Fibroblast of the aortic adventitia (primary cell): ENCODE data around the gene RCC1. TPM values are rescaled to one million over a fixed set of nuclear protein-coding genes. Genes with fewer than 3 reads are reported as not detected.
"Not testable (repeated sequence)": the region's sequence is repeated elsewhere in the genome, so short reads cannot be mapped to it uniquely, and the experiment has no call there.

Source experiments
- DNase-seq: peaks from one replicate; pipeline ENCODE4 v3.0.0-alpha.2; 2010; ENCODE audit warnings: low read depth
- H3K4me3 ChIP-seq: 2 replicates; pipeline ENCODE4 v1.5.1; 2011; ENCODE audit warnings: low read depth, mild to moderate bottlenecking, control low read depth, low read length, moderate library complexity
- CTCF ChIP-seq: IDR thresholded peaks from 2 replicates; pipeline ENCODE4 v1.5.1; 2011; ENCODE audit warnings: mild to moderate bottlenecking, low read length, control low read depth, inconsistent platforms; ENCODE audit not compliant: insufficient read depth
- small RNA-seq: library from RNA; depleted of rRNA; stranded (forward); fragments of <200 nt; gene quantifications from one replicate; pipeline ENCODE3, GENCODE V24; 2012
- total RNA-seq: library from RNA; depleted of rRNA; stranded (reverse); fragments of >200 nt; gene quantifications from 2 replicates; pipeline ENCODE4 v1.2.3, GENCODE V29; 2012; ENCODE audit warnings: low replicate concordance

Gene RCC1
- total RNA-seq, 1 donor = 28.8 TPM

GRCh38 chr1:28579401-28579800 lies 73.6 kb downstream of the RCC1 start:
- DNase-seq = no peak
- TF ChIP-seq CTCF = no peak
- peak overlapping the region; percentile 73 for H3K4me3 ChIP-seq

- DNase-seq = peak; percentile 47
- no peak for TF ChIP-seq CTCF
- peak overlapping the region; percentile 73 for H3K4me3 ChIP-seq
Observed at GRCh38 chr1:28580722-28581530, 75.1 kb downstream of the RCC1 start.

GRCh38 chr1:28581531-28582247 lies 75.8 kb downstream of the RCC1 start:
- no peak for TF ChIP-seq CTCF
- peak overlapping the region; percentile 73 for H3K4me3 ChIP-seq
- peak; percentile 95 for DNase-seq

- peak overlapping the region; percentile 73 for H3K4me3 ChIP-seq
- DNase-seq = peak; percentile 62
- TF ChIP-seq CTCF = no peak
Observed at GRCh38 chr1:28582248-28582615, 76.4 kb downstream of the RCC1 start.

GRCh38 chr1:28586585-28587391 lies 80.9 kb downstream of the RCC1 start:
- H3K4me3 ChIP-seq, DNase-seq: not testable (repeated sequence)

Small RNAs within 50 kb of the gene (small RNA-seq; reads per million reads assigned to genes)
- not detected for gene RNU6ATAC27P
- gene SNORA16A = not detected
- gene SNORA44 = not detected
- not detected for gene SNORA61
- not detected for gene SNORA73A
- 6,952 reads per million, percentile 100 among the genes with 10 or more reads in this experiment for gene SNORA73B
- 668 reads per million, percentile 99 among the genes with 10 or more reads in this experiment for gene SNORD99

Other genes with a start within 250 kb of the RCC1 start
- 33.2 and 47.4 TPM in 2 replicates for gene SESN2, start 246.5 kb upstream of the RCC1 start, total RNA-seq
- gene MED18, start 177.0 kb upstream of the RCC1 start, total RNA-seq = 6.7 and 14.0 TPM in 2 replicates
- gene PHACTR4, start 136.3 kb upstream of the RCC1 start, total RNA-seq = 7.5 and 16.3 TPM in 2 replicates
- 18.8 and 29.7 TPM in 2 replicates for gene TRNAU1AP, start 47.0 kb downstream of the RCC1 start, total RNA-seq
- 1.6 and 3.4 TPM in 2 replicates for gene RAB42, start 86.2 kb downstream of the RCC1 start, total RNA-seq
- gene TAF12, start 137.0 kb downstream of the RCC1 start, total RNA-seq = 26.2 and 36.0 TPM in 2 replicates
- gene RNU11, start 142.6 kb downstream of the RCC1 start, total RNA-seq = not detected in 2 replicates
- 5.8 and 11.4 TPM in 2 replicates for gene GMEB1, start 162.7 kb downstream of the RCC1 start, total RNA-seq
- 36.9 and 64.2 TPM in 2 replicates for gene YTHDF2, start 230.9 kb downstream of the RCC1 start, total RNA-seq